ENCODE data around the gene LAMB2. TPM values are rescaled to one million over a fixed set of nuclear protein-coding genes. Genes with fewer than 3 reads are reported as not detected.

The LAMB2 gene
- total RNA-seq, 4 donors from 2014 or later = 452 to 573 (median 527) TPM

DNA sequence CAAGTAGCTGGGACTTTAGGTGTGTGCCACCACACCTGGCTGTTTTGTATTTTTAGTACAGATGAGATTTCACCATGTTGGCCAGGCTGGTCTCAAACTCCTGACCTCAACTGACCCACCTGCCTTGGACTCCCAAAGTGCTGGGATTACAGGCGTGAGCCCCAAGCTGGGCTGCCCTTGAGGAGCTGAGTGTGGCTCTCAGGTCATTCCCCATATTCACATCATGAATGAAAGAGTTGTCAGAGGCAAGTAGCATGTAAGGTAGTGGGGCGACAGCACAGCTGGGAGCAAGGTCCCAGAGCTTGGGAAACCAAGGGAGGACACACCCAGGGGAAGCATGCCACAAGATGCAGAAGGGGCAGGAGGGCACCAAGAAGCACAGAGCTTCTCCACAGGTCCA is 28.3 kb upstream of the LAMB2 start:
- 70 to 100% methylated on average over 2 of the region's 2 CpGs for WGBS, 2 donors
- H3K27ac ChIP-seq = no peak overlapping the region
- DNase-seq = no peak
- no peak for TF ChIP-seq CTCF (IDR thresholded peaks at IDR 0.05)
- no peak for TF ChIP-seq POLR2A (IDR thresholded peaks at IDR 0.05)
- intact Hi-C loops (cut with DNase I) = no loop called here
- H3K9me3 ChIP-seq = no peaks in the 10 kb centered on the region
- H3K27me3 ChIP-seq = no peaks in the 10 kb centered on the region
- no peak overlapping the region for H3K4me3 ChIP-seq (replicated peaks in 1 of 3)
- H3K4me1 ChIP-seq = peaks cover 21 to 28% of the 10 kb centered on the region in 2 donors
- peaks cover 12% of the 10 kb centered on the region in 2 donors for H3K36me3 ChIP-seq

DNA sequence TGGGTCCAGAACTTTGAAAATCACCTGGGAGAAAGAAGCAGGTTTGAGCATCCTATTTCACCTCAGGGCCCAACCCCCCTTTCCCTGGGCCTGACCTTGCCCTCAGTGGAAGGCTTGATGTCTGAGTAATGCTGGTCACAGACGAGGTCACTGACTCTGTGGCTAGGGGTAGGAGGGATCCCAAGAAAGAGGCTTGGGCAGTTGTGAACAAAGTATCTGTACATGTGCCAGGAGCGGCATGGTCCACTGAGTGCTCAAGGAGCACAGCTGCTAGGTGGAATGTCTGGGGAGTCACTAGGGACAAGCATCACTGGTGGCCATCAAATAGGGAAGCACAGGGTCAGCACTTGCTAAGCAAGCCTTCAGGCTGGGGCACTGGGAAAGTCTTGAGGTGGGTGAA is 25.9 kb upstream of the LAMB2 start:
- 18 to 52% methylated on average over 2 of the region's 2 CpGs for WGBS, 2 donors
- Histone ChIP-seq H3K4me3 (replicated peaks in 1 of 3) (no peak overlapping the region), H3K27me3 (no peaks in the 10 kb centered on the region), H3K36me3 (peaks cover 7 to 11% of the 10 kb centered on the region in 2 donors), H3K9me3 (no peaks in the 10 kb centered on the region), H3K4me1 (peaks cover 13 to 18% of the 10 kb centered on the region in 2 donors), H3K27ac (peak overlapping the region; percentile 53 to 74 (median 56))
- TF ChIP-seq POLR2A (IDR thresholded peaks at IDR 0.05) = peak in 1 of 2 donors; percentile 7
- no peak for TF ChIP-seq CTCF (IDR thresholded peaks at IDR 0.05)
- intact Hi-C loops (cut with DNase I) = no loop called here
- peak; percentile 92 to 93 for DNase-seq

- peaks cover 13 to 18% of the 10 kb centered on the region in 2 donors for H3K4me1 ChIP-seq
- H3K4me3 ChIP-seq (replicated peaks in 1 of 3) = no peak overlapping the region
- H3K36me3 ChIP-seq = peaks cover under 1 to 5% of the 10 kb centered on the region in 2 donors
- H3K27me3 ChIP-seq = no peaks in the 10 kb centered on the region
- 71% methylated on average over 5 of the region's 5 CpGs for WGBS, 2 donors
- intact Hi-C loops (cut with DNase I) = no loop called here
- peak; percentile 35 to 41 for DNase-seq
- no peaks in the 10 kb centered on the region for H3K9me3 ChIP-seq
- peak overlapping the region in 2 of 3 donors; percentile 46 to 56 for H3K27ac ChIP-seq
- TF ChIP-seq POLR2A (IDR thresholded peaks at IDR 0.05) = no peak
- peak in 3 of 6 experiments; percentile 32 to 40 (median 36) for TF ChIP-seq CTCF (IDR thresholded peaks at IDR 0.05)
Observed at GRCh38 chr3:49158103-49158709, 25.4 kb upstream of the LAMB2 start.

DNA sequence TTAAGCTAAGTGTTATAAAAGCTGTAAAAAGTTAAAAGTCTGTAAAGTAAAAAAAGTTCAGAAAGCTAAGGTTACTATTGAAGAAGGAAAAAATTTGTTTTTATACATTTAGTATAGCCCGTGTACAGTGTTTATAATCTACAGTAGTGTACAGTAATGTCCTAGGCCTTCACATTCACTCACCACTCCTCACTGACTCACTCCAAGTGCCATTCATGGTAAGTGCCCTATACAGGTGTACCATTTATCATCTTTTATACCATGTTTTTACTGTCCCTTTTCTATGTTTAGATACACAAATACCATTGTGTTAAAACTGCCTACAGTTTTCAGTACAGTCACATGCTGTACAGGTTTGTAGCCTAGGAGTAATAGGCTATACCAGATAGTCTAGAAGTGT is 24.4 kb upstream of the LAMB2 start:
- 64 to 69% methylated on average over 1 of the region's 1 CpG for WGBS, 2 donors
- intact Hi-C loops (cut with DNase I) = no loop called here
- Histone ChIP-seq H3K27ac (no peak overlapping the region), H3K27me3 (no peaks in the 10 kb centered on the region), H3K9me3 (no peaks in the 10 kb centered on the region), H3K4me1 (peaks cover 13 to 18% of the 10 kb centered on the region in 2 donors), H3K36me3 (no peaks in the 10 kb centered on the region), H3K4me3 (replicated peaks in 1 of 3) (no peak overlapping the region)
- TF ChIP-seq POLR2A (IDR thresholded peaks at IDR 0.05) (no peak), CTCF (IDR thresholded peaks at IDR 0.05) (no peak)
- no peak for DNase-seq

DNA sequence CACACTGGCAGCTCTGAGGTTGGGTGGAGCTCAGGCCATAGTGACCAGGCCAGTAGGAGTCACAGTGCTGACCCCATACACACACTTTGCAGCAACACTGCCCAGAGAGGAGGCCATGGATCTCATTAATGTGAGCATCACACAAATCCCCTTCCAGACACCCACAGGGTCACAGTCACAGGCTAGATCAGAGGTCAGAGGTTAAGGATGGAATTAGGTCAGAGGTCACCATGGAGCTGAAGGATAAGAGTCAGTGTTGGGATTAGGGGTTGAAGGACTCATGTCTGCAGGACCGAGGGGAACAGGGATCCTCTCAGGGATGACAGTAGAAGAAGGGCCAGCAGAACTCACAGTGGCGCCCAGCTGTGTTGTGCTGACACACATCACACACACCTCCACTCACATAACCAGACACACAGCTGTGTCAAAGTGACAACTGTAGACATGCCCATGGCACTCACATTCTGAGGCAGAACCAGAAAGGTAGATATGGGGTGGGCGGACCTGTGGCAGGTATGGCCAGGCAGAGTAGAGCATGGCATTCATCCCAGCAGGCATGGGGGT is 20.6 kb upstream of the LAMB2 start:
- Histone ChIP-seq H3K27me3 (no peaks in the 10 kb centered on the region), H3K27ac (no peak overlapping the region), H3K4me1 (peaks cover 3 to 8% of the 10 kb centered on the region in 2 donors), H3K9me3 (no peaks in the 10 kb centered on the region), H3K4me3 (replicated peaks in 1 of 3) (no peak overlapping the region), H3K36me3 (no peaks in the 10 kb centered on the region)
- TF ChIP-seq CTCF (IDR thresholded peaks at IDR 0.05) (no peak), POLR2A (IDR thresholded peaks at IDR 0.05) (no peak)
- no peak for DNase-seq
- 47 to 81% methylated on average over 2 to 3 of the region's 3 CpGs for WGBS, 2 donors
- intact Hi-C loops (cut with DNase I) = no loop called here

Measured in thyroid gland (tissue), 4 donors.